Measurements from ENCODE around the gene RETN. TPM values are rescaled to one million over a fixed set of nuclear protein-coding genes. Genes with fewer than 3 reads are reported as not detected.

The RETN gene
- polyA plus RNA-seq, 1 experiment = not detected

DNA sequence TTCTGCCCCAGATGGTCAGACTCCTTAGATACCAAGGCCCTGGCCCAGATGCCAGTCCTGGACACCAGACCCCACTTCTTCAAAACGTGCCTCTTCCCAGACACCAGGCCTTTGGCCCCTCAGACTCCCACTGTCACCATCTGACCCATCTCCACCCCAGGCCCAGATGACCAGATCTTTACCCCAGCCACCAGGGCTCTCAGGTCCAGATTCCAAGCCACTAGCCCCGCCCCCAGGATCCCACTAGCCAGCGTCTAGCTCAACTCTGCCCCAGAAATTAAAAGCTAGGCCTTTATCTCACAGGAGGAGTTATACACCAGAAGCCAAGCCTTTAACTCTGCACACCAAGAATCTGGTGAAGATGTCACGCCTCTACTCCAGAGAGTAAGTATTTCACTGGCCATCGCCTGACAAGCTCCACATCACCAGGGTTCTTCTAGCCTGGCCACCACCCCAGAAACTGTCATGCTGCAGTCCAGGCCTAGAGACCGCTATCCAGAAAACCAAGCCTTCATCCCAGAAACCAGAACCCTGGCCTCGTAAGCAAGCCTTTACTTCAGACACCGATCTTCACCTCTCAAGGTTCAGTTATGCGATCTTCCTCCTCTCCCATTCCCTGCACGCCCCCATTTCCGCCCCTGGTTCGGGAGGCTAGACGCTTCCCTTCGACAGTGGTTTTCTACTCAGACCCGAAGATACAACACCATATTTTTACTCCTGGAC is 40.1 kb upstream of the RETN start:
- no peak overlapping the region for H3K27ac ChIP-seq (ENCODE audit: low read depth, low read length)
- H3K9me3 ChIP-seq (ENCODE audit: control insufficient read depth, insufficient read depth, low read length) = no peaks in the 10 kb centered on the region; the same call in 1 of the 2 replicates
- no peak for TF ChIP-seq CTCF (IDR thresholded peaks at IDR 0.05; ENCODE audit: low read depth, low read length)
- ChIA-PET POLR2A (interaction anchor here (0.6 to 1.0 kb wide), 2 partner anchors 52 to 560 kb away, joined by 3 read pairs; partner anchors contain the start of genes TRAPPC5 and ZNF557), CTCF (interaction anchor here (0.6 to 2.0 kb wide), 5 partner anchors 24 to 952 kb away, joined by 3 to 19 read pairs (median 7); partner anchors contain the start of gene TRAPPC5)
- no peaks in the 10 kb centered on the region for H3K27me3 ChIP-seq (ENCODE audit: control insufficient read depth, insufficient read depth, low read length)
- peak overlapping the region; percentile 97 for H3K4me3 ChIP-seq (ENCODE audit: low read depth, low read length)
- DNase-seq (ENCODE audit: low read depth, low spot score) = no peak

- H3K9me3 ChIP-seq (ENCODE audit: control insufficient read depth, insufficient read depth, low read length) = no peaks in the 10 kb centered on the region; the same call in 1 of the 2 replicates
- CTCF ChIA-PET = interaction anchor here (1.0 to 2.5 kb wide), 6 partner anchors 22 to 952 kb away, joined by 3 to 19 read pairs (median 6); partner anchors contain the start of gene TRAPPC5
- H3K4me3 ChIP-seq (ENCODE audit: low read depth, low read length) = peak within 1 kb of the TSS; percentile 97
- DNase-seq (ENCODE audit: low read depth, low spot score) = peak; percentile 97
- TF ChIP-seq CTCF (IDR thresholded peaks at IDR 0.05; ENCODE audit: low read depth, low read length) = no peak
- peak within 1 kb of the TSS; percentile 70 for H3K27ac ChIP-seq (ENCODE audit: low read depth, low read length)
- no peaks in the 10 kb centered on the region for H3K27me3 ChIP-seq (ENCODE audit: control insufficient read depth, insufficient read depth, low read length)
- POLR2A ChIA-PET = interaction anchor here (0.6 to 1.0 kb wide), 7 partner anchors 9 to 560 kb away, joined by 3 to 7 read pairs (median 3); partner anchors contain the start of genes TRAPPC5 and ZNF557
Measured at GRCh38 chr19:7629347-7630054, 39.3 kb upstream of the RETN start, which contains the start of the genes PET100 and XAB2. TSS of gene PET100 (plus strand) at chr19:7629793. CDS start at chr19:7629834, 41 bp downstream. TSS of gene XAB2 (minus strand) at chr19:7629545. CDS start at chr19:7629527, 18 bp downstream.

- POLR2A ChIA-PET = no interaction called here
- Histone ChIP-seq H3K4me3 (ENCODE audit: low read depth, low read length) (no peak overlapping the region), H3K27ac (ENCODE audit: low read depth, low read length) (no peak overlapping the region), H3K9me3 (ENCODE audit: control insufficient read depth, insufficient read depth, low read length) (no peaks in the 10 kb centered on the region; the same call in 1 of the 2 replicates), H3K27me3 (ENCODE audit: control insufficient read depth, insufficient read depth, low read length) (no peaks in the 10 kb centered on the region)
- no peak for DNase-seq (ENCODE audit: low read depth, low spot score)
- CTCF ChIA-PET = interaction anchor here (2.5 kb wide), 1 partner anchor 63 kb away, joined by 14 read pairs; no protein-coding TSS in a partner anchor
- no peak for TF ChIP-seq CTCF (IDR thresholded peaks at IDR 0.05; ENCODE audit: low read depth, low read length)
Measured at GRCh38 chr19:7631577-7631976, 37.3 kb upstream of the RETN start.

- H3K9me3 ChIP-seq (ENCODE audit: control insufficient read depth, insufficient read depth, low read length) = no peaks in the 10 kb centered on the region; the same call in 1 of the 2 replicates
- no peak for TF ChIP-seq CTCF (IDR thresholded peaks at IDR 0.05; ENCODE audit: low read depth, low read length)
- POLR2A ChIA-PET = no interaction called here
- peaks cover 4% of the 10 kb centered on the region for H3K27me3 ChIP-seq (ENCODE audit: control insufficient read depth, insufficient read depth, low read length)
- H3K27ac ChIP-seq (ENCODE audit: low read depth, low read length) = no peak overlapping the region
- no peak for DNase-seq (ENCODE audit: low read depth, low spot score)
- no peak overlapping the region for H3K4me3 ChIP-seq (ENCODE audit: low read depth, low read length)
- CTCF ChIA-PET = interaction anchor here (0.5 kb wide), 1 partner anchor 17 kb away, joined by 3 read pairs; no protein-coding TSS in a partner anchor
Measured at GRCh38 chr19:7632340-7633203, 36.3 kb upstream of the RETN start.

Measured in AG04450 (cell line).